GM21619 (cell line): ENCODE data around the gene LIN37.
A peak's percentile ranks its signal among the peaks of the same experiment; 100 is the strongest.
"Not testable (repeated sequence)": the region's sequence is repeated elsewhere in the genome, so short reads cannot be mapped to it uniquely, and the experiment has no call there.

ENCODE experiments used
- ATAC-seq: cut with Tn5 transposase; IDR thresholded peaks from one replicate; pipeline ENCODE4 v1.9.1; 2021; ENCODE audit not compliant: unreplicated experiment

Gene LIN37

GRCh38 chr19:35772362-35772761 lies 24.0 kb downstream of the LIN37 start:
- not testable (repeated sequence) for ATAC-seq

DNA sequence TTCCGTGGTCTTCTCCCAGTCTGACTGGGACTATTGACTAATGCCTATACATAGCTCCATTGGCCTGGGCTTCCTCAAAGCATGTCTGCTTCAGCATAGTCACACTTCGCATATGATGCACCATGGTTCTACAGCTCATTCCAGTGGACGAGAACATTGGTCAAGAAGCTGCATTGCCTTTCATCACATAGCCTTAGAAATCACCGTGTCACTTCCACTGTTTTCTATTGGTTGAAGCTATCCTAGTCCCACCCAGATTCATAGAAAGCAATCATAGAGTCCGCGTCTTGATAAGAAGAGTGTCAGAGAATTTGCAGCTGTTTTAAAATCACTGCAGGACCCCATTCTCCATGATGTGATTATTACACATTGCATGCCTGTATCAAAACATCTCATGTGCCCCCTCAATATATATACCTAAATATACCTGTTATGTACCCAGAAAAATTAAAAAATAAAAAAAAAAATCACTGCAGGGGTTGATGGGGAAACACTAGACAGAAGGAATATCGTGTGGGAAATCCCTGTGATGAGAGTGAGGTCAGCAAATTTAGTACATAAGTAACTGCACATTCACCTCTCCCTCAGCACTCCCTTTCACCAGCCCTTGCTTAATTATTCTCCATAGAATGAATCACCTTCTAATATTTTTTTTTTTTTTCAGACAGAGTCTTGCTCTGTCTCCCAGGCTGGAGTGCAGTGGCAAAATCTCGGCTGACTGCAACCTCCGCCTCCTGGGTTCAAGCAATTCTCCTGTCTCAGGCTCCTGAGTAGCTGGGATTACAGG lies 24.8 kb downstream of the LIN37 start:
- ATAC-seq = no peak

DNA sequence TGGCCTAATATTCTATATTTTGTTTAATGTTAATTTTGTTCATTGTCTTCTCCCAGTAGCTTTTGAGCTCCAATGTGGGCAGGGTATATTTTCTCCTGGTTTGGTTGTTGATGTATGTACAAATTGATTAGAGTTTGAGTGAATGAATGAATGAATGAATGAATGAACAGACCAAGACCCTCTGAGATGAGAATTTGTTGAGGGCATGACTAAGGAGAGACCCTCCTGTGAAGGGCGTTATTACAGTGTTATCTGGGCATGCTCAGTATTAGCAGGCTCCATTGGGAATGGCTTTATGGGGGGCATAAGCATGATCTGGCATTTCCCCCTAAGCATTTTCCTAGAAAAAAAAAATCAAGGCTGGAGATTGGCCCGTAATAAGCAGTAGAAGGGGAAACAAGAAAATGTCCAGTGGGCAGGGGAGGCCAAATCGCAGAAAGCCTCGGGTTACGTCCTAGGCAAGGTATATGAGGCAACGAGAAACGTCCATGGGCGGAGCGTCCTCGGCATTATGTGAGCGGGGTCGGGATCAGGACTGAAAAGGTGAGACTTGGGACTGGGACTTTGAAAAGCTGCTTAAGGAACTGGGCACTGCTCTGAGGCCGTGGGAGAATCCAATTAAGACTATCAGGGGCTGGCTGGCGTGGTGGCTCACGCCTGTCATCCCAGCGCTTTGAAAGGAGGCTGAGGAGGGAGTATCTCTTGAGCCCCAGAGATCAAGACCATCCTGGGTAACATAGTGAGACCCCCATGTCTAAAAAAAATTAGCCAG lies 26.1 kb downstream of the LIN37 start:
- ATAC-seq = no peak

- peak; percentile 11 for ATAC-seq
Observed at GRCh38 chr19:35775046-35775297, 26.6 kb downstream of the LIN37 start.

- ATAC-seq = peak; percentile 92
Observed at GRCh38 chr19:35775298-35776101, 27.1 kb downstream of the LIN37 start, which contains the start of gene ARHGAP33. ARHGAP33 (plus strand) TSS chr19:35775564; CDS start chr19:35775659, 95 bp downstream.

DNA sequence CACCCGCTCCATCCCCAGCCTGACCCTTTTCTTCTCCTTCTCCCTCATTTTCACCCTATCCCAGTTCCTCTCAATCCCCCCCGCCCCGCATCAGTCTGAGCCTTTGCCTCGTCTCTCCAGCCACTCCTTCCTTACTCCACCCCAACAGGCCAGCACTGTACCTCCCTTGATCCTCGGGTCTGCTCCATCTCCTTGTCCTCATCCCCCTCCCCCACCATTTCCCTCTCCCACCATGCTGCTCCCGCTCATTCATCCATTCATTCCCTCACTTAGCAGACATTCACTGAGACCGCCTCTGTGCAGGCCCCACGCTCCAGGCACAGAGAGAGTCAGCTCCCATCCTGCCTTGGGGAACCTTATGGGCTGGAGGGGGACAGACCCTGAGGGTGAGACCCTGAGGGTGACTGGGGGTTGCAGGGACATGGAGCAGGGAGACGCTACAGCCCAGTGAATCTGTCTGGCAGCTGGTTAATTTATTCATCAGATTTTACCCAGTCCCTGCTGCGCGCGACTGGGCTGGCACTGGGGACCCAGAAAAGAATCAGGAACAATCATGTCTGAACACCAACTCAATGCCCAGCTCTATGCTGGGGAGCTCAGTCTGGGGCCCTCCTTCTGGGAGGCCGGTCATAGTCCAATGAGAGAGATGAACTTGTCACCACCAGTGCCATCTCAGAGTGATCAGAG lies 27.9 kb downstream of the LIN37 start:
- no peak for ATAC-seq

DNA sequence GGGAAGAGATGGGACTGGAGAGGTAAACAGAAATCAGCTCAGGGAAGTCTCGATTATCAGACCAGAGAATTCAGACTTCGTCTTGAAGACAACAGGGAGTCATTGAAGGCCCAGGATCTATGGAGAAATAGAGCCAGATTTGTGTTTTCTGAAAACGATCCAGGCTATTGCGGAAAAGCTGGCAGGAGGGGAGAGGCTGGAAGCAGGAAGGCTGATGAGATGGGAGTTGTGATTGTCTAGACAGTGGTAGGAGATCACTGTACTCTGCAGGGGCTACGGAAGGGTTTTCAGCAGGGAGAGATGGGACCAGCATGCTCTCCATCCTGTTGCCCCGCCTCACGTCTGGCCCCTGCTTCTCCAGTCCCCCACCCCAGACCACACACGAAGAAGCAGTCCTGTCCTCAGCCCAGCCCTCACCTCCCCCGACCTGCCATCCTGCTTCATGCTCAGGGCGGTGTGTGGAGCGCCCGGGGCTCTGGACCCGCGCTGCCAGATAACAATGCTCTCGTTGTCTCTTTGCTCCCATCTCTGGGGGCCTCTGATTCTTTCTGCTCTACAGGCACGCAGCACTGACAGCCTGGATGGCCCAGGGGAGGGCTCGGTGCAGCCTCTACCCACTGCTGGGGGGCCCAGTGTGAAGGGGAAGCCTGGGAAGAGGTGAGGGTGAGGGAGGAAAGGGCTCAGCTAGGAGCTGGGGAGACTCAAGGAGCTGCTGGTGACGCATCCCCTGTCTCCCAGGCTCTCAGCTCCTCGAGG lies 28.9 kb downstream of the LIN37 start:
- no peak for ATAC-seq

DNA sequence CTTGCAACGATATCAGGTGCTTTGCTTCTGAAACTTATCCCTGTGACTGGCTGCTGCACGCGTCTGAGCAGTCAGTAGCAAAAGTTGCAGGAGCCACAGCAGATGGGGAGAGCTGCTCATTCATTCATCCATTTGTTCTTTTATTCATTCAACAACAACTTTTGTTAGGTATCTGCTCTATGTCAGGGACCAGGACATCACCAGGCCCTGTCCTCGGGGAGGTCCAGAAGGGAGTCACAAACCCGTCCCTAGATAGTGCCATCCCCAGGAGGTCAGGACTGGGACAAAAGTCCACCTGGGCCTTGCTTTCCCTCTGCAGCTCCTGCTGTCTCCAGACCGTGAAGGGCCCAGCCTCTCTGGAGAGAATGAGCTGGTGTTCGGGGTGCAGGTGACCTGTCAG lies 29.6 kb downstream of the LIN37 start:
- no peak for ATAC-seq

- ATAC-seq = no peak
Observed at GRCh38 chr19:35779033-35779432, 30.7 kb downstream of the LIN37 start.

DNA sequence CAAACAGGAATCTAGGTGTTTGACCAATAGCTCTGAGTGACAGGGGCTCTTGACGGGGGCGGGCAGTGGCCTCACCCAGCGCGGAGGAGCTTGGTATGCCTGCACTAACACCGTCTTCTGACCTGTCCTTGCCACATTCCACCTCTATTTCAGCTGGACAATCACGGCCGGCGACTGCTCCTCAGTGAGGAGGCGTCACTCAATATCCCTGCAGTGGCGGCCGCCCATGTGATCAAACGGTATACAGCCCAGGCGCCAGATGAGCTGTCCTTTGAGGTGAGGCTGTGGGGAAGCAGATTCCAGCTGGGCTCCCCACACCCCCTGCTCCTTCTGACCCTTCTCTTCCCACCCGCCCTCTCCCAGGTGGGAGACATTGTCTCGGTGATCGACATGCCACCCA lies 31.7 kb downstream of the LIN37 start:
- no peak for ATAC-seq

DNA sequence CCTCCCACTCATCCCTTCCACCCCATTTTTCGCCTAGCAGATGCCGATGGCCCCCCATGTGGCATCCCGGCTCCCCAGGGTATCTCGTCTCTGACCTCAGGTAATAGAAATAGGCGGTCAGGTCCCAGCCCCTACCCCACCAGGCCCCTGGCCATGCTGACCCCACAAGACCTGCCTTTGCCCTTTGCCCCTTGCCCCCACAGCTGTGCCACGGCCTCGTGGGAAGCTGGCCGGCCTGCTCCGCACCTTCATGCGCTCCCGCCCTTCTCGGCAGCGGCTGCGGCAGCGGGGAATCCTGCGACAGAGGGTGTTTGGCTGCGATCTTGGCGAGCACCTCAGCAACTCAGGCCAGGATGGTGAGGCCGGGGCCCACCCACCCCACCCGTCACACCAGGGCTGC lies 32.3 kb downstream of the LIN37 start:
- no peak for ATAC-seq

DNA sequence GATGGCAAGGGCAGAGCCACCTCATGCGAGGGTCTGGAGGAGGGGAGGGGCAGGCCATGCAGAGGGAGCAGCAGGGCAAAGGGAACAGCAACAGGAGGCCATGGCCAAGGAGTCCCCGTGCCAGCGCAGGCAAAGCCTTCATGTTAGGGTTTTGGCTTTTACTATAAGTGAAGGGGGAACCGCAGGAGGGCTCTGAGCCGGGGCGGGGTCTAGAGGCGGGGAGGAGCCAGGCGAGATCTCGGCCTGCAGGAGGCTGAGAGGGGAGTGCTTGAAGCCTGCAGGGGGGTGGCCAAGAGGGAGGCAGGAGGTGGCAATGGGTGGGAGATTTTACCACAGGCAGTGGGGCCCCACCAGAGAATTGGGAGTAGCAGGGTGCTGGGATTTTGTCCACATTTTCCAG lies 33.3 kb downstream of the LIN37 start:
- no peak for ATAC-seq

DNA sequence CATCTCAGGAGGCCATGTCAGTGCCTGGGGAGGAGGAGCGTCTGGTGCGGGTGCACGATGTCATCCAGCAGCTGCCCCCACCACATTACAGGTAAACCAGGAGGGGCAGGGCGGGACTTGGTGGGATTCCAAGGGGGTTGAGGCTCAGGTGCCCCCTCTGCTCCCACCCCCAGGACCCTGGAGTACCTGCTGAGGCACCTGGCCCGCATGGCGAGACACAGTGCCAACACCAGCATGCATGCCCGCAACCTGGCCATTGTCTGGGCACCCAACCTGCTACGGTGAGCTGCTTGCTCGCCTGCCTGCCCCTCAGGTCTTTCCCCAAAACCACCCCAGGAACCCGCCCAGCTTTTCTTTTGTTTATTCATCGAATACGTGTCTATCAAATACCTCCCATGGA lies 34.2 kb downstream of the LIN37 start:
- ATAC-seq = no peak

DNA sequence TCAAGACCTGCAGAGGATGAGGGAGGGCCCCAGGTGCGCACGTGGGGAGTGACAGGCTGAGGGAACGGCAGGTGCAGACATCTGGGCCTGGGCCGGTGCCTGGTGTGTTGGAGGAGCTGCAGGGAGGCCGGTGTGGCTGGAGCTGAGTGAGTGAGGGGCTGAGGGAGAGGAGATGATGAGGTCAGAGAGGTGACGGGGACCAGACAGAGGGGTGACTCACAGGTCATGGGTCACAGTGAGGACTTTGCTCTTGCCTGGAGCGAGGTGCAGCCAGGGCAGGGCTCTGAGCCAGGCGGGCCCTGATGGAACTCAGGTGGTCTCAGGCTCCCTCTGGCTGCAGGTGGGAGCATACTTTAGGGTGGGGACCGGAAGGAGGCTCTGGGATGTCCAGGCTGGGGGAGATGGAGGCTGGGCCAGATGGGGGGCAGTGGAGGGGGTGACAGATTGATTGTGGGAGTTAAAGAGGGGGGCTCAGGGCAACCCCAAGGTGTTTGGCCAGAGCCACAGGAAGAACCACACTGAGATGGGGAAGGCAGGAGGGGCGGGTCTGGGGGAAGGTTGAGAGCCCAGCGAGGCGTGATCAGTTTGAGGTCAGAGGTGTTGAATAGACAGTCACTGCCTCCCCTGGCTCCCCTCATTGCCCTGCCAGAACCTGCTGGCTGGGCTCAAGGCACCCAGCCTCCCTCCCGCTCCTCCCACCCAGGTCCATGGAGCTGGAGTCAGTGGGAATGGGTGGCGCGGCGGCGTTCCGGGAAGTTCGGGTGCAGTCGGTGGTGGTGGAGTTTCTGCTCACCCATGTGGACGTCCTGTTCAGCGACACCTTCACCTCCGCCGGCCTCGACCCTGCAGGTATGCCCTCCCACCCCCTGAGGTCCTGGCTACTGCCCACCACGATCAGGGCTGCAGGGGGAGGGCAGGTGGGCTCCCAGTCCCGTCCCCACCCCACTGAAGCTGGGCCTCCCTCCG lies 35.4 kb downstream of the LIN37 start:
- no peak for ATAC-seq

GRCh38 chr19:35784503-35785338 lies 36.3 kb downstream of the LIN37 start:
- no peak for ATAC-seq

GRCh38 chr19:35785339-35785627 lies 36.9 kb downstream of the LIN37 start:
- no peak for ATAC-seq

DNA sequence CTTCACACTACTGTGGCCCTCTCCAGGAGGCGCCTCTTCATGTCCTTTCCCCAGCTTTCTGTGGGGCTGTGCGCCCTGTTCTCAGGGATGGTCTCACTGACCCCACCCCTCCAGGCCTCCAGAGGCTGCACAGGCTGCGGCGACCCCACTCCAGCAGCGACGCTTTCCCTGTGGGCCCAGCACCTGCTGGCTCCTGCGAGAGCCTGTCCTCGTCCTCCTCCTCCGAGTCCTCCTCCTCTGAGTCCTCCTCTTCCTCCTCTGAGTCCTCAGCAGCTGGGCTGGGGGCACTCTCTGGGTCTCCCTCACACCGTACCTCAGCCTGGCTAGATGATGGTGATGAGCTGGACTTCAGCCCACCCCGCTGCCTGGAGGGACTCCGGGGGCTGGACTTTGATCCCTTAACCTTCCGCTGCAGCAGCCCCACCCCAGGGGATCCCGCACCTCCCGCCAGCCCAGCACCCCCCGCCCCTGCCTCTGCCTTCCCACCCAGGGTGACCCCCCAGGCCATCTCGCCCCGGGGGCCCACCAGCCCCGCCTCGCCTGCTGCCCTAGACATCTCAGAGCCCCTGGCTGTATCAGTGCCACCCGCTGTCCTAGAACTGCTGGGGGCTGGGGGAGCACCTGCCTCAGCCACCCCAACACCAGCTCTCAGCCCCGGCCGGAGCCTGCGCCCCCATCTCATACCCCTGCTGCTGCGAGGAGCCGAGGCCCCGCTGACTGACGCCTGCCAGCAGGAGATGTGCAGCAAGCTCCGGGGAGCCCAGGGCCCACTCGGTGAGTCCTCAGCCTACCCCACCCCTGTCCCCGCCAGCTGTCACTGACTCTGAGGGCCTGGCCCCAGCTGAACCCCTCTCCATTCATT lies 38.2 kb downstream of the LIN37 start:
- ATAC-seq = no peak
